Endodermal cell (in vitro differentiated cells): ENCODE results near the gene TOM1. TPM values are rescaled to one million over a fixed set of nuclear protein-coding genes. Genes with fewer than 3 reads are reported as not detected.

Experiments used
- DNase-seq: peaks from one replicate; pipeline ENCODE4 v3.0.0-alpha.2; 2017
- H3K27ac ChIP-seq: 2 replicates; pipeline ENCODE4 v1.5.1; 2013; ENCODE audit warnings: mild to moderate bottlenecking, low read depth, low read length, moderate library complexity
- H3K27me3 ChIP-seq: 2 replicates; pipeline ENCODE4 v1.6.1; 2013; ENCODE audit warnings: mild to moderate bottlenecking, low read length, moderate library complexity; ENCODE audit not compliant: insufficient read depth, control insufficient read depth, poor library complexity, severe bottlenecking
- H3K36me3 ChIP-seq: 2 replicates; pipeline ENCODE4 v1.7.0; 2013; ENCODE audit warnings: mild to moderate bottlenecking, low read length, moderate library complexity; ENCODE audit not compliant: control insufficient read depth, insufficient read depth
- H3K4me1 ChIP-seq: one replicate; pipeline ENCODE4 v1.7.0; 2013; ENCODE audit warnings: low read length; ENCODE audit not compliant: control insufficient read depth, insufficient read depth
- H3K4me3 ChIP-seq: 2 replicates; pipeline ENCODE4 v1.5.1; 2013; ENCODE audit warnings: mild to moderate bottlenecking, low read length, moderate library complexity
- H3K9ac ChIP-seq: 2 replicates; pipeline ENCODE4 v1.6.1; 2013; ENCODE audit warnings: mild to moderate bottlenecking, low read length, moderate library complexity; ENCODE audit not compliant: poor library complexity, severe bottlenecking; ENCODE audit errors: extremely low read depth
- H3K9me3 ChIP-seq: 2 replicates; pipeline ENCODE4 v1.6.1; 2013; ENCODE audit warnings: mild to moderate bottlenecking, low read length, moderate library complexity; ENCODE audit not compliant: control insufficient read depth
- H3K27ac Mint-ChIP-seq: 2 replicates; pipeline ENCODE4 v1.8.0; 2020; ENCODE audit warnings: mixed read lengths
- H3K27me3 Mint-ChIP-seq: 2 replicates; pipeline ENCODE4 v1.8.0; 2021; ENCODE audit warnings: mild to moderate bottlenecking, mixed read lengths; ENCODE audit not compliant: insufficient read depth
- H3K36me3 Mint-ChIP-seq: 2 replicates; pipeline ENCODE4 v1.8.0; 2020; ENCODE audit warnings: low read depth, mixed read lengths
- H3K4me1 Mint-ChIP-seq: 2 replicates; pipeline ENCODE4 v1.8.0; 2020; ENCODE audit warnings: mixed read lengths
- H3K4me3 Mint-ChIP-seq: 2 replicates; pipeline ENCODE4 v1.8.0; 2020; ENCODE audit warnings: mild to moderate bottlenecking, moderate library complexity, mixed read lengths
- H3K9me3 Mint-ChIP-seq: 2 replicates; pipeline ENCODE4 v1.8.0; 2020; ENCODE audit warnings: mild to moderate bottlenecking, mixed read lengths
- WGBS, 2 experiments: methylation state at CpG; one replicate each; pipeline versions ENCODE4 v1.1.5 to v1.1.7; 2013; ENCODE audit warnings: missing lambda C conversion rate in 2 of 2, mixed read lengths in 1 of 2; ENCODE audit not compliant: insufficient coverage in 1 of 2, insufficient read length in 1 of 2; 5-methylcytosine and 5-hydroxymethylcytosine counted together
- total RNA-seq, 2 donors: library from RNA; stranded (reverse); fragmentation: NEBNext Ultra II Directional in 1 of 2; extraction: Animal tissue kit (Norgen Biotek cat#: 25700) in 1 of 2; gene quantifications; 2 replicates in 1 of 2; 3 replicates in 1 of 2; pipeline ENCODE4 v1.2.1, GENCODE V29; 2021
- TF ChIP-seq, protein P1 (sequence below): fragments of 200-600 bp; sonication (generic); conservative IDR thresholded peaks from 2 replicates; pipeline ENCODE4 v1.5.0; 2021; ENCODE audit warnings: antibody characterized with exemption, mild to moderate bottlenecking

TOM1 gene
- total RNA-seq, 2 donors from 2014 or later = 31.3 to 33.3 TPM

DNA sequence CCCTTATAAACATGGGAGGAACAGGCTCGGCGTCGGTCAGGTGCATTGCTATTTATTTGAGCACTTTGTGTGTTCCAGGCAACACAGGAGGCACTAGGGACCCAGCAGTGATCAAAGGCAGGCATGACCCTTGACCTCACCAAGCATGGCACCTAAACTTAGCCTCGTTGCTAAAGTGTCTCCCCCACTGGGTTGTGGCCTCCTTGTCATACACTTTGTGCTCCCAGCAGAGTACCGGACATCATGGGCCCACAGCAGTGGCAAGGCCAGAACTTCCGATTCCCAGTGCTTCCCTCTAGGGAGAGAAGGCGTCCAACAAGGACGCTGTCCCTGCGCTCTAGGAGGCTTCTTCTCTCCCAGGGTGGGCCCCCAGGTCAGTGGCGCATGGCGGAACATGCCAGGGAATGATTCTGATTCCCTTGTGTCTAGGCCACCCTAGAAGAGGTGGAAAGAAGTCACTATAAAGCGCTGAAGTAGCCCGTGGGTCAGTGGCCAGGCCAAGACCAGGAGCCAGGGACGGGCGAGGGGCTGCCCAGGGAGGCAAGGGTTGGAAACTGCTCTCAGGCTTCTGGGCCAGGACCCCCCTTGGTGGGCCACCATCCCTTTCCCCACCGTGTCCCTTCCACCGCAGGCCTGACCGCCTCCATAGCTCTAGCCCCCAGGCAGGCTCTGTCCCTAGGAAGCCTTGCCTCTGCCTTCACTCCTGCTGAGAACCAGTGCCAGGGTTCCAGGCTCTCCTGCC lies 19.7 kb downstream of the TOM1 start:
- no peak for DNase-seq
- no peak overlapping the region for H3K9ac ChIP-seq
- H3K36me3 ChIP-seq = peaks cover 10% of the 10 kb centered on the region
- no peaks in the 10 kb centered on the region for H3K4me1 ChIP-seq
- 90 to 99% methylated on average over 14 to 18 of the region's 18 CpGs for WGBS, 2 experiments
- no peaks in the 10 kb centered on the region for H3K9me3 Mint-ChIP-seq
- peaks cover 21% of the 10 kb centered on the region for H3K36me3 Mint-ChIP-seq
- H3K27ac ChIP-seq = no peak overlapping the region
- H3K9me3 ChIP-seq = no peaks in the 10 kb centered on the region
- no peaks in the 10 kb centered on the region for H3K27me3 Mint-ChIP-seq
- no peak overlapping the region for H3K4me3 ChIP-seq
- H3K27me3 ChIP-seq = no peaks in the 10 kb centered on the region
- no peaks in the 10 kb centered on the region for H3K4me1 Mint-ChIP-seq
- H3K4me3 Mint-ChIP-seq = no peak overlapping the region
- TF ChIP-seq, protein P1, sequence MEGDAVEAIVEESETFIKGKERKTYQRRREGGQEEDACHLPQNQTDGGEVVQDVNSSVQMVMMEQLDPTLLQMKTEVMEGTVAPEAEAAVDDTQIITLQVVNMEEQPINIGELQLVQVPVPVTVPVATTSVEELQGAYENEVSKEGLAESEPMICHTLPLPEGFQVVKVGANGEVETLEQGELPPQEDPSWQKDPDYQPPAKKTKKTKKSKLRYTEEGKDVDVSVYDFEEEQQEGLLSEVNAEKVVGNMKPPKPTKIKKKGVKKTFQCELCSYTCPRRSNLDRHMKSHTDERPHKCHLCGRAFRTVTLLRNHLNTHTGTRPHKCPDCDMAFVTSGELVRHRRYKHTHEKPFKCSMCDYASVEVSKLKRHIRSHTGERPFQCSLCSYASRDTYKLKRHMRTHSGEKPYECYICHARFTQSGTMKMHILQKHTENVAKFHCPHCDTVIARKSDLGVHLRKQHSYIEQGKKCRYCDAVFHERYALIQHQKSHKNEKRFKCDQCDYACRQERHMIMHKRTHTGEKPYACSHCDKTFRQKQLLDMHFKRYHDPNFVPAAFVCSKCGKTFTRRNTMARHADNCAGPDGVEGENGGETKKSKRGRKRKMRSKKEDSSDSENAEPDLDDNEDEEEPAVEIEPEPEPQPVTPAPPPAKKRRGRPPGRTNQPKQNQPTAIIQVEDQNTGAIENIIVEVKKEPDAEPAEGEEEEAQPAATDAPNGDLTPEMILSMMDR = no peak
- no peak overlapping the region for H3K27ac Mint-ChIP-seq

DNA sequence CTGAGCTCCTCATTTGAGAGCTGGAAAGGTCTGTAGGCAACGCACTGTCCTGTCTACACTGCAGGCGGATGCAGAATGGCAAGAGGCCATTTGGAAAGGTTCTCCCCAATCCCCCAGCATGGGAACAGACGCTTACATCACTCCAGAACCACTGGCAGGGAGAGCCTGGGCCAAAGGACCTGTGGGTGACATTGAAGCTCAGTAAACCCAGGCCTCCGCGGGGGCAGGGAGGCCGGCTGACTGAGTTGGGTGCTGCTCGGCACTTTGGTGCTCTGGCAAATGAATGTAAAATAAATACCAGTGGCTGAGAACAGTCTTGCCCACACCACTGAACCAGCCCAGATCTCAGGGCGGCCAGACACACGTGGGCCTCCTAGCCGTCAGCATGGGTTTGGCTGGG lies 22.4 kb downstream of the TOM1 start:
- Mint-ChIP-seq H3K27me3 (no peaks in the 10 kb centered on the region), H3K9me3 (no peaks in the 10 kb centered on the region), H3K36me3 (peaks cover 34% of the 10 kb centered on the region), H3K4me3 (no peak overlapping the region), H3K4me1 (no peaks in the 10 kb centered on the region), H3K27ac (no peak overlapping the region)
- WGBS, 2 experiments = 91 to 92% methylated on average over 6 to 10 of the region's 10 CpGs
- no peak overlapping the region for H3K4me3 ChIP-seq
- H3K9ac ChIP-seq = no peak overlapping the region
- no peaks in the 10 kb centered on the region for H3K9me3 ChIP-seq
- H3K27ac ChIP-seq = no peak overlapping the region
- TF ChIP-seq, protein P1 = no peak
- H3K36me3 ChIP-seq = peaks cover 27% of the 10 kb centered on the region
- no peaks in the 10 kb centered on the region for H3K4me1 ChIP-seq
- DNase-seq = no peak
- H3K27me3 ChIP-seq = no peaks in the 10 kb centered on the region

DNA sequence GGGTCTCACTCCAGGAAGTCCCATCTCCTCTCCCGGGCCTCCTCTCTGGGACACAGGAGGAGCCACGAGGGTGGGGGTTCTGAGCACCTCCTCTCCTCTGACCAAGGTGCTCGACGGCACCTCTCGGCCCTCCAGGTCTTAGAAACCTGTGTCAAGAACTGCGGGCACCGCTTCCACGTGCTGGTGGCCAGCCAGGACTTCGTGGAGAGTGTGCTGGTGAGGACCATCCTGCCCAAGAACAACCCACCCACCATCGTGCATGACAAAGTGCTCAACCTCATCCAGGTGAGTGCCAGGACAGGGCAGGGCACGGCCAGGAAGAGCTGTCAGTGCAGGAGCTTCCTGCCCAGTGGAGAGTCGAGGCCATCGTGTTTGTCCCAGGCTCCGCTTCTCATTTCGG lies 23.2 kb downstream of the TOM1 start:
- 92 to 94% methylated on average over 7 to 15 of the region's 15 CpGs for WGBS, 2 experiments
- Mint-ChIP-seq H3K27me3 (no peaks in the 10 kb centered on the region), H3K4me3 (no peak overlapping the region), H3K4me1 (no peaks in the 10 kb centered on the region), H3K9me3 (no peaks in the 10 kb centered on the region), H3K36me3 (peaks cover 34% of the 10 kb centered on the region), H3K27ac (no peak overlapping the region)
- H3K9me3 ChIP-seq = no peaks in the 10 kb centered on the region
- H3K27ac ChIP-seq = no peak overlapping the region
- no peak overlapping the region for H3K9ac ChIP-seq
- H3K27me3 ChIP-seq = no peaks in the 10 kb centered on the region
- TF ChIP-seq, protein P1 = no peak
- no peak overlapping the region for H3K4me3 ChIP-seq
- no peak for DNase-seq
- H3K4me1 ChIP-seq = no peaks in the 10 kb centered on the region
- H3K36me3 ChIP-seq = peaks cover 32% of the 10 kb centered on the region
